Measurements from ENCODE around the gene ANKRD13D. TPM values are rescaled to one million over a fixed set of nuclear protein-coding genes. Genes with fewer than 3 reads are reported as not detected.
A peak's percentile ranks its signal among the peaks of the same experiment; 100 is the strongest.

ANKRD13D gene
- total RNA-seq, 1 experiment from 2014 or later, result 79.6 TPM

- Histone ChIP-seq H4K20me1 (ENCODE audit: insufficient read depth) (peaks cover 22% of the 10 kb centered on the region), H2AFZ (no peak overlapping the region), H3K4me1 (replicated peaks; ENCODE audit: insufficient read depth) (peaks cover 62% of the 10 kb centered on the region), H3K9me2 (ENCODE audit: insufficient read depth) (no peaks in the 10 kb centered on the region), H3K27me3 (ENCODE audit: insufficient read depth, low read depth) (no peaks in the 10 kb centered on the region), H3K9me3 (ENCODE audit: insufficient read depth, low read depth) (no peaks in the 10 kb centered on the region), H3F3A (ENCODE audit: insufficient read depth, low read depth) (peaks cover 77% of the 10 kb centered on the region), H3K79me2 (ENCODE audit: low read depth) (peaks cover 71% of the 10 kb centered on the region), H3K27ac (peak overlapping the region; percentile 80), H3K36me3 (ENCODE audit: low read depth) (peaks cover 30% of the 10 kb centered on the region), H3K4me3 (peak overlapping the region; percentile 82), H3K4me2 (peak overlapping the region; percentile 92)
- ChIA-PET CTCF (no interaction called here), POLR2A (ENCODE audit: unreplicated experiment) (interaction anchor here (0.6 to 0.7 kb wide), 2 partner anchors 11 to 31 kb away, joined by 3 read pairs; no protein-coding TSS in a partner anchor)
- DNase-seq, result peak; percentile 80 to 87
- TF ChIP-seq EZH2 (IDR thresholded peaks at IDR 0.05; ENCODE audit: low read depth), result no peak
- no peak for TF ChIP-seq CTCF (conservative IDR thresholded peaks at IDR 0.05)
- TSS peak; percentile 91 for BruUV-seq (replicated peaks)
- intact Hi-C loops (cut with micrococcal nuclease; ENCODE audit: unreplicated experiment), result loop anchor here (5.0 to 10.0 kb wide), 4 partner anchors 118 to 342 kb away; partner anchors contain the start of genes CLCF1, GSTP1 and PC
These were observed 48.3 kb upstream of the ANKRD13D start for GRCh38 chr11:67240576-67241389.

GRCh38 chr11:67242548-67242947 lies 46.6 kb upstream of the ANKRD13D start:
- POLR2A ChIA-PET (ENCODE audit: unreplicated experiment), result no interaction called here
- TF ChIP-seq EZH2 (IDR thresholded peaks at IDR 0.05; ENCODE audit: low read depth) (no peak), CTCF (conservative IDR thresholded peaks at IDR 0.05) (no peak)
- Histone ChIP-seq H3F3A (ENCODE audit: insufficient read depth, low read depth) (peaks cover 78% of the 10 kb centered on the region), H4K20me1 (ENCODE audit: insufficient read depth) (peaks cover 29% of the 10 kb centered on the region), H3K4me2 (peak overlapping the region; percentile 92), H3K9me2 (ENCODE audit: insufficient read depth) (no peaks in the 10 kb centered on the region), H2AFZ (no peak overlapping the region), H3K9me3 (ENCODE audit: insufficient read depth, low read depth) (no peaks in the 10 kb centered on the region), H3K4me1 (replicated peaks; ENCODE audit: insufficient read depth) (peaks cover 77% of the 10 kb centered on the region), H3K79me2 (ENCODE audit: low read depth) (peaks cover 77% of the 10 kb centered on the region), H3K27ac (peak overlapping the region; percentile 57; the same call in 1 of the 2 replicates), H3K4me3 (peak overlapping the region; percentile 82; the same call in 1 of the 2 replicates), H3K27me3 (ENCODE audit: insufficient read depth, low read depth) (no peaks in the 10 kb centered on the region), H3K36me3 (ENCODE audit: low read depth) (peaks cover 41% of the 10 kb centered on the region)
- DNase-seq, result no peak
- intact Hi-C loops (cut with micrococcal nuclease; ENCODE audit: unreplicated experiment), result loop anchor here (5.0 to 10.0 kb wide), 4 partner anchors 120 to 340 kb away; partner anchors contain the start of genes CLCF1, GSTP1 and PC
- CTCF ChIA-PET, result interaction anchor here (0.6 kb wide), 1 partner anchor 21 kb away, joined by 3 read pairs; no protein-coding TSS in a partner anchor
- no TSS peak for BruUV-seq (replicated peaks)

- Histone ChIP-seq H3K79me2 (ENCODE audit: low read depth) (peaks cover 77% of the 10 kb centered on the region), H3K4me2 (peak overlapping the region; percentile 92), H3K4me1 (replicated peaks; ENCODE audit: insufficient read depth) (peaks cover 77% of the 10 kb centered on the region), H4K20me1 (ENCODE audit: insufficient read depth) (peaks cover 34% of the 10 kb centered on the region), H3K27me3 (ENCODE audit: insufficient read depth, low read depth) (no peaks in the 10 kb centered on the region), H3K9me2 (ENCODE audit: insufficient read depth) (no peaks in the 10 kb centered on the region), H3K4me3 (peak overlapping the region; percentile 82; the same call in 1 of the 2 replicates), H3K9me3 (ENCODE audit: insufficient read depth, low read depth) (no peaks in the 10 kb centered on the region), H3K36me3 (ENCODE audit: low read depth) (peaks cover 46% of the 10 kb centered on the region), H3F3A (ENCODE audit: insufficient read depth, low read depth) (peaks cover 81% of the 10 kb centered on the region), H3K27ac (peak overlapping the region; percentile 57; the same call in 1 of the 2 replicates), H2AFZ (no peak overlapping the region)
- CTCF ChIA-PET, result interaction anchor here (0.6 kb wide), 2 partner anchors 21 to 82 kb away, joined by 3 to 4 read pairs; no protein-coding TSS in a partner anchor
- no TSS peak for BruUV-seq (replicated peaks)
- TF ChIP-seq CTCF (conservative IDR thresholded peaks at IDR 0.05), result no peak
- no peak for DNase-seq
- intact Hi-C loops (cut with micrococcal nuclease; ENCODE audit: unreplicated experiment), result loop anchor here (5.0 to 10.0 kb wide), 4 partner anchors 121 to 339 kb away; partner anchors contain the start of genes CLCF1, GSTP1 and PC
- POLR2A ChIA-PET (ENCODE audit: unreplicated experiment), result no interaction called here
These were observed 46.1 kb upstream of the ANKRD13D start for GRCh38 chr11:67243051-67243450.

Measured in PC-9 (cell line).